Measurements from ENCODE around the gene CDKN2AIP.

DNA sequence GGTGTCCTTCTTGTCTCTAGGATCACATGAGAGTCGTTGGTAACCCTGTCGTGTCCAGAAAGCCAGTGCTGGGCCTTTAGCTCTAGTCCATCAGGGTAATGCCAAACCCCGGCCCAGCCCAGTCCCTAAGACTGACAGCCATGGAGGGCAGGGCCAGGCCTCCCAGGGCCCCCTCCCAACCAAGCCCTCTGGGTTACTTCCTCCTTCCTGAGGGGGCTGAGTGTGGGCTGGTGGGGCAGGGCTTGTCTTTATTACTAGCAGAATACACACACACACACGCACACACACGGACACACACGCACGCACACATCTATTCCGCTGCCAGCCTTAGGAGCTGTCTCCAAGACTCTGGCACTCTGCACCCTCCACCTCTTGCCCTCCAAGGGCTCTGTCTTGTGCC lies 35.6 kb upstream of the CDKN2AIP start:
- TF ChIP-seq CTCF (conservative IDR thresholded peaks at IDR 0.05; ENCODE audit: low read depth, low read length) (no peak), EZH2 (IDR thresholded peaks at IDR 0.05; ENCODE audit: borderline replicate concordance, low read depth, low read length, poor library complexity, severe bottlenecking) (no peak)
